Measurements from ENCODE around the gene CTSC.

- TF ChIP-seq CTCF (IDR thresholded peaks at IDR 0.05) (no peak), POLR2A (IDR thresholded peaks at IDR 0.05) (no peak), POLR2AphosphoS5 (IDR thresholded peaks at IDR 0.05; ENCODE audit: insufficient read depth in 1 of 2, low read depth in 1 of 2) (no peak)
Observed at GRCh38 chr11:88315015-88315414, 22.5 kb downstream of the CTSC start.
